ENCODE measurements around the gene C4orf33.

C4orf33 gene

GRCh38 chr4:129129143-129129542, 33.2 kb downstream of the C4orf33 start:
- DNase-seq (ENCODE audit: low spot score) = no peak

GRCh38 chr4:129131343-129131742, 35.4 kb downstream of the C4orf33 start:
- DNase-seq (ENCODE audit: low spot score) = no peak

GRCh38 chr4:129136433-129136832, 40.5 kb downstream of the C4orf33 start:
- DNase-seq (ENCODE audit: low spot score) = no peak

GRCh38 chr4:129138810-129139496, 43.0 kb downstream of the C4orf33 start:
- DNase-seq (ENCODE audit: low spot score) = peak; percentile 13

- no peak for DNase-seq (ENCODE audit: low spot score)
Observed at GRCh38 chr4:129140521-129140920, 44.6 kb downstream of the C4orf33 start.

- no peak for DNase-seq (ENCODE audit: low spot score)
Observed at GRCh38 chr4:129143359-129143758, 47.4 kb downstream of the C4orf33 start.

GRCh38 chr4:129144755-129145206, 48.8 kb downstream of the C4orf33 start:
- no peak for DNase-seq (ENCODE audit: low spot score)

GRCh38 chr4:129145222-129145730, 49.3 kb downstream of the C4orf33 start:
- DNase-seq (ENCODE audit: low spot score) = no peak

GRCh38 chr4:129146639-129147038, 50.7 kb downstream of the C4orf33 start:
- DNase-seq (ENCODE audit: low spot score) = no peak

GRCh38 chr4:129148892-129149291, 52.9 kb downstream of the C4orf33 start:
- no peak for DNase-seq (ENCODE audit: low spot score)

GRCh38 chr4:129149906-129150305, 54.0 kb downstream of the C4orf33 start:
- DNase-seq (ENCODE audit: low spot score) = no peak

- DNase-seq (ENCODE audit: low spot score) = no peak
Observed at GRCh38 chr4:129152350-129152749, 56.4 kb downstream of the C4orf33 start.

- DNase-seq (ENCODE audit: low spot score) = no peak
Observed at GRCh38 chr4:129153700-129154099, 57.7 kb downstream of the C4orf33 start.

- DNase-seq (ENCODE audit: low spot score) = no peak
Observed at GRCh38 chr4:129162450-129162849, 66.5 kb downstream of the C4orf33 start.

GRCh38 chr4:129163427-129163826, 67.5 kb downstream of the C4orf33 start:
- DNase-seq (ENCODE audit: low spot score) = no peak

GRCh38 chr4:129164243-129164642, 68.3 kb downstream of the C4orf33 start:
- no peak for DNase-seq (ENCODE audit: low spot score)

All from iPS-NIHi11 (cell line).